GM21723 (cell line): Measurements from ENCODE around the gene SNX15.

Experiments used
- ATAC-seq: cut with Tn5 transposase; IDR thresholded peaks from one replicate; pipeline ENCODE4 v1.9.1; 2021; ENCODE audit warnings: mild to moderate bottlenecking, moderate library complexity; ENCODE audit not compliant: unreplicated experiment

The SNX15 gene

DNA sequence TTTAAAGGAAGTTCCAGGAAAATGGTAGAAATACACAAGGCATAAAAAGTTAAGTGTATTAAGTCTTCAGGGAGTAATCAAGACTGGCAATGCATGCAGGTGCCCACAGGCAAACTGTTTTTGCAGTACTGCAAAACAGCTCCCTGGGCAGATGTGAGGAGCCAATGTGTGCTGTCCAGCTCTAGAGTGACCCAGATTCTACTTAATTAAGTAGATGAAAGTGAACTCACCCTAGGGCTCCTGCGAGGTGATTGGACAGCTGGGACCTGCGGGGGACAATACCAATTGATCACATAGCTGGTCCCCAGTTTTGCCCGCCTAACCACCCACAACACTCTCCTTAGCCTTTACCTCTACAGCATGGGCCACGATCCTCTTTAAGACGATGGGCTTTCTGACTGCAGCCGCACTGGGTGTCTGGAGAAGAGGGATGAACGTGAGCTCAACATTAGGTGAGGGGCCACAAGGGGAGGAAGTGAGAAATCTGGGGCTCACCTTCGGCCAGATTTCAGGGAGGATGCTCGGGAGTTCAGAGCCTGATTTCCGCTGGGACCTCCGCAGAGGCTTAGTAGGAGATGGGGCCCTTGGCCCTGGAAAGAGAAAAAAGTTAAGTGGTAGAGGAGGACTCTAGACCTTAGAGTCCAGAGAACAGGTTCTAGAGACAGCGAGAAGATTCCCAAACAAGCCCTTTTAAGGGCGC is 56.0 kb downstream of the SNX15 start:
- peak; percentile 18 for ATAC-seq

DNA sequence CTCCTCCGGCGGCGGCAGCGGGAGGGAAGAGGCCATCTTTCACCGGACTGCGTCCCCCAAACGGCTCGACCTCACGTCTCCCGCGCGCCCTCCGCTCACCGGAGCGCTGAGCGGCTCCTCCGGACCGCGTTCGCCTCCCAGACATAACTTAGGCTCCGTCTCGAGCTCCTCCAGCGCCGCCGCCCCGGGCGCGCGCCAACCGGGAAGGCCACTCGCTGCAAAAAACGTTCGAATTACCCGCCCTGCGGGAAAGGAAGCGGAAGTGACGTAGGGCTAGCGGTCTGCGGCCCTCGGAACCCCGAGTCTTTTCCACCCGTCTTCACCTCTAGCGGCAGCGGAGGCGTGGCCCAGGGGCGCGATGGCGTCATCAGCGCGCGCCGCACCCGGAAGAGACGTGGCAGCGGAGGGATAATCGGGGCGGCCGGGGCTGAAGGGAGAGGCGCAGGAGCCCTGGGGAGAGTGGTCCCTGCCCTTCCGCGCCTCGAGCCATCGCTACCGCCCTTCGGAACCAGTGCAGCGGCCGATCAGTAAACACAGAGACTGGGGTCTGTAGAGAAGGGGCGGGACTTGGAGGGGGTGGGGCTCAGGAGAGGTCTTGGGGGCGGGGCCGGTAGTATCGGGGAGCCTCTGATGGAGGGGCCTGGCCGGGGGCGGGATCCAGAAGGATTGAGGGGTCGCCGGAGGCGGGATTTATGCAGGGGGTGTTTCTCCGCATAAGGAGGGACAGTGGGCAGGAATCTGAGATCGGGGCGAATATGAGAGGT is 56.8 kb downstream of the SNX15 start, which contains the start of the genes CDCA5 and ZFPL1:
TSS of gene CDCA5 (minus strand) at position 207 of the 764 bp plus-strand sequence. CDS start at position 145, 62 bp downstream.
TSS of gene ZFPL1 (plus strand) at position 389 of the 764 bp plus-strand sequence. CDS start 477 bp downstream, outside the sequence.
- peak; percentile 69 for ATAC-seq

DNA sequence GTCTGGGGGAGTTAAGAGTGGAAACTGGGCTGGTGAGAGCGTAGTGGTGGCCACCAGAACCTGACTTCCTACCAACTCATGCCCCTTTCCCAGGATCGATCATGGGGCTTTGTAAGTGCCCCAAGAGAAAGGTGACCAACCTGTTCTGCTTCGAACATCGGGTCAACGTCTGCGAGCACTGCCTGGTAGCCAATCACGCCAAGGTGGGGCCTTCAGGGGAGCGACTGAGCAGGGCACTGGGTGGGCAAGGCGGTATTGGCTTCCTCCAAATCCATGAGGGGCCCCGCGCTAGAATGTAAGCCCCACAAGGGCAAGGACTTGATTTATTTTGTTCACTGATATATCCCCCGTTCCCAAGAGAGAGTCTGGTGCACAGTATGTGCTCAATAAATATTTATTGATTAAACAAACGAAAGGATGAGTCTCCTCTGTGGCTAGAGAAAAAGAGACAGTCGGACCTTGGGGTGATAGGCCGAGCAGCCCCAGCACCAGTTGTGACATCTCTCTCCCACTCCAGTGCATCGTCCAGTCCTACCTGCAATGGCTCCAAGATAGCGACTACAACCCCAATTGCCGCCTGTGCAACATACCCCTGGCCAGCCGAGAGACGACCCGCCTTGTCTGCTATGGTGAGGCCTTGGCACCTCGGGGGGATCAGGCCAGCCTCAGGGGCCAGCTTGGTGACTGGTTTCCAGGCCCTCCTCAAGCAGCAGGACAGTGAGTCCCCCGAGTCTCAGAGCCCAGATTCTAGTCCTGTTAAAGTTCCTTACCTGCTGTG is 57.5 kb downstream of the SNX15 start:
- peak; percentile 4 for ATAC-seq

DNA sequence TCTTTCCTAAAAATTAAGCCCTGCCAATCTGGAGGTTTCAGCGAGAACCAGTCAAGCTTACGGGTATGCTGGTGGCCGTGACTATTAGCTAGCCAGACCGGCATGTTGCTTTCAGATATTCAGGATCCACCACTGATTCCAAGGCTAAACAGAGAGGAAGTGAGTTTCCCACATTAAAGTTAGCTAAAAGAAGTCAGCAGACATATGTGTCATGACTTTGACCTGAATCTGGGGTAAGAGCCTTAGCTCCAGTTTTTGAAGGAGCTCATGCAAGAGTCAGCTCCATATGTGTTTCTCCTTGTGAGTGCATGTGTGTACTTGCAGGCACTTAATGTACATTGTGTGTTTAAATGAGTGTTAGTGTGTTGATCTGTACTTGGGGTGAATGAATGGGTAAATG is 58.2 kb downstream of the SNX15 start:
- ATAC-seq, result no peak

DNA sequence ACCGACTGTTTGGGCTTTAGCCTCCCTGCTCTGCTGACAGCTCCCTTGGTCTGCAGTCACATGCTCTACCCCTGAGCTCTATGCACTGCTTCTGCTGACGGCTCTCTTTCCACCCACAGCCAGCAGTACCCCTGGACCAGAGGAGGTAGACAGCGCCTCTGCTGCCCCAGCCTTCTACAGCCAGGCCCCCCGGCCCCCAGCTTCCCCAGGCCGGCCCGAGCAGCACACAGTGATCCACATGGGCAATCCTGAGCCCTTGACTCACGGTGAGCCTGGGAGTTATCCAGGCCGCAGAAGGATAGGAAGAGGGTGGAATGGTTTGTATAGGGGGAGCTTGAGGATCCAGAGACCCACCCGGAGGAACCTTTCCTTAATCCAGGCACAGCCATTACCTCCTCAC is 59.6 kb downstream of the SNX15 start:
- no peak for ATAC-seq

DNA sequence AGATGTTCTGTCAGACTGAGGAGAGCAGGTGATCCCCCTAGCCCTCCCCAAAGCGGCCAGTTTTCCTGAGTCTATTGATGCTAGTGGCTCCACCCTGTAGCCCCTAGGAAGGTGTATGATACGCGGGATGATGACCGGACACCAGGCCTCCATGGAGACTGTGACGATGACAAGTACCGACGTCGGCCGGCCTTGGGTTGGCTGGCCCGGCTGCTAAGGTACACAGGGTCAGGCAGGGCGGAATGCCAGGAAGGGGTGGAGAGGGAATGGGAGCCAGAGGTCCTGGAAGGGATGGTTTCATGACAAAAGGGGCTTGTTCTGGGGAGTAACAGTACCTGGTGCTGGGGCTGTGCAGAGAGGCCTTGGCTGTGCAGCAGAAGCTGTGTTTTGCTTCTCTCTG is 60.0 kb downstream of the SNX15 start:
- no peak for ATAC-seq

DNA sequence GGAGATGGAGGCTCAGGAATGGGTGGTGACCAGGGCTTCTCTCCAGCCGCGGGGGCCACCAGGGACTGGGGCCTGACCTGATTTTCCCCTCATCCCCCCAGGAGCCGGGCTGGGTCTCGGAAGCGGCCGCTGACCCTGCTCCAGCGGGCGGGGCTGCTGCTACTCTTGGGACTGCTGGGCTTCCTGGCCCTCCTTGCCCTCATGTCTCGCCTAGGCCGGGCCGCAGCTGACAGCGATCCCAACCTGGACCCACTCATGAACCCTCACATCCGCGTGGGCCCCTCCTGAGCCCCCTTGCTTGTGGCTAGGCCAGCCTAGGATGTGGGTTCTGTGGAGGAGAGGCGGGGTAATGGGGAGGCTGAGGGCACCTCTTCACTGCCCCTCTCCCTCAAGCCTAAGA is 60.6 kb downstream of the SNX15 start:
- no peak for ATAC-seq

DNA sequence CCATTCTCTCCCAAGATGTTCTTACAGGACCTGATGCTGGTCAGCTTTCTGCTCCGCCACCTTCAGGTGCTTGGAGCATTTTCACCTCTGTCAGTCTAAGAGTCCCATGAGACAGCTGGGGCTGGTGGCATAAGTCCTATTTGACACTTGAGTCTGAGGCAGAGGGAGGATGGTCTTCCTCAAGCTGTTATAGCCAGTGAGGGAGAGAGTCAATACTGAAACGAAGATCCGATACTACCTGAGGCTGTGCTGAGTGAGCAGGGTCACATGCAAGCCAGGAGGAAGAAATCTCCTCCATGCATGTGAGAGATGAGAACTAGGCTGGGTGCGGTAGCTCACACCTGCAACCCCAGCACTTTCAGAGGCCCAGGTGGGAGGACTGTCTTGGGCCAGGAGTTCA is 62.4 kb downstream of the SNX15 start:
- ATAC-seq, result no peak
